Keratinocyte (primary cell): ENCODE data around the gene LRRC42. TPM values are rescaled to one million over a fixed set of nuclear protein-coding genes. Genes with fewer than 3 reads are reported as not detected.
A peak's percentile ranks its signal among the peaks of the same experiment; 100 is the strongest.
"Not testable (repeated sequence)": the region's sequence is repeated elsewhere in the genome, so short reads cannot be mapped to it uniquely, and the experiment has no call there.

Experiments used
- DNase-seq: peaks from one replicate; pipeline ENCODE4 v3.0.0-alpha.2; 2011; ENCODE audit warnings: low read depth, missing footprints, low spot score
- FAIRE-seq: peaks from 2 replicates; lab custom pipeline; 2011; peaks lifted over from hg19 to GRCh38; lab: Jason Lieb, UNC
- H2AFZ ChIP-seq: 2 replicates; pipeline ENCODE4 v1.6.0; 2012; ENCODE audit warnings: low read length, control low read depth, inconsistent platforms; ENCODE audit not compliant: control insufficient read depth
- H3K27ac ChIP-seq: 2 replicates; pipeline ENCODE4 v1.5.1; 2011; ENCODE audit warnings: low read length; ENCODE audit not compliant: control insufficient read depth, insufficient read depth
- H3K27me3 ChIP-seq: 3 replicates; pipeline ENCODE4 v1.6.0; 2011; ENCODE audit warnings: low read length; ENCODE audit not compliant: control insufficient read depth, insufficient read depth; ENCODE audit errors: extremely low read depth
- H3K36me3 ChIP-seq, 2 experiments: 2 replicates in 1 of 2; 3 replicates in 1 of 2; pipeline ENCODE4 v1.5.1; 2011; ENCODE audit warnings: low read length in 2 of 2, mild to moderate bottlenecking in 1 of 2; ENCODE audit not compliant: control insufficient read depth in 2 of 2, insufficient read depth in 2 of 2; ENCODE audit errors: extremely low read depth in 1 of 2
- H3K4me1 ChIP-seq: 3 replicates; pipeline ENCODE4 v1.5.1; 2011; ENCODE audit warnings: low read length; ENCODE audit not compliant: control insufficient read depth, insufficient read depth; ENCODE audit errors: extremely low read depth
- H3K4me2 ChIP-seq: 3 replicates; pipeline ENCODE4 v1.6.0; 2011; ENCODE audit warnings: low read depth, low read length; ENCODE audit not compliant: control insufficient read depth, insufficient read depth; ENCODE audit errors: extremely low read depth
- H3K4me3 ChIP-seq, 3 experiments: fragments of 200-600 bp in 1 of 3; sonication (generic) in 1 of 3; 2 replicates in 2 of 3; 3 replicates in 1 of 3; pipeline ENCODE4 v1.5.1; 2011 to 2016; ENCODE audit warnings: low read length in 3 of 3, mild to moderate bottlenecking in 3 of 3, control low read depth in 2 of 3, inconsistent platforms in 1 of 3, low read depth in 1 of 3, mixed read lengths in 1 of 3, mixed run types in 1 of 3, moderate library complexity in 1 of 3; ENCODE audit not compliant: control insufficient read depth in 2 of 3, insufficient read depth in 2 of 3; ENCODE audit errors: extremely low read depth in 1 of 3
- H3K79me2 ChIP-seq: 2 replicates; pipeline ENCODE4 v1.6.0; 2012; ENCODE audit warnings: low read length; ENCODE audit not compliant: control insufficient read depth, insufficient read depth
- H3K9ac ChIP-seq: 3 replicates; pipeline ENCODE4 v1.6.0; 2011; ENCODE audit warnings: low read length; ENCODE audit not compliant: control insufficient read depth, insufficient read depth; ENCODE audit errors: extremely low read depth
- H3K9me1 ChIP-seq: 3 replicates; pipeline ENCODE4 v1.6.0; 2011; ENCODE audit warnings: low read length; ENCODE audit not compliant: control insufficient read depth, insufficient read depth; ENCODE audit errors: extremely low read depth
- H3K9me3 ChIP-seq: 2 replicates; pipeline ENCODE4 v1.5.1; 2012; ENCODE audit warnings: low read depth, low read length; ENCODE audit not compliant: control insufficient read depth
- H4K20me1 ChIP-seq: 3 replicates; pipeline ENCODE4 v1.6.0; 2011; ENCODE audit warnings: low read length; ENCODE audit not compliant: control insufficient read depth, insufficient read depth; ENCODE audit errors: extremely low read depth
- EZH2 ChIP-seq: IDR thresholded peaks from one replicate; pipeline ENCODE4 v1.6.1; 2012; ENCODE audit warnings: inconsistent platforms, mild to moderate bottlenecking, low read length, moderate library complexity
- dilution Hi-C: fragments of 300-500 bp; cut with MboI; formaldehyde crosslinking; loops from one replicate; pipeline ENCODE4 v1.7.0; 2020; ENCODE audit warnings: low sequenced_read_pairs; ENCODE audit not compliant: extremely low pct_ligation_motif_present
- polyA plus RNA-seq, 5 experiments: library from polyadenylated mRNA; depleted of rRNA in 3 of 5; stranded (reverse) in 3 of 5; stranded (forward) in 1 of 5; unstranded in 1 of 5; fragments of >200 nt; gene quantifications; 1 replicate in 1 of 5; 2 replicates in 3 of 5; 3 replicates in 1 of 5; pipeline versions ENCODE4 v1.2.1 to v1.2.3, GENCODE V29; 2011 to 2012; ENCODE audit warnings: missing spikeins in 2 of 5, low read depth in 1 of 5, low replicate concordance in 1 of 5
- TF ChIP-seq, protein P1 (sequence below), 3 experiments: IDR thresholded peaks in 1 of 3; conservative IDR thresholded peaks in 1 of 3; optimal IDR thresholded peaks in 1 of 3; 2 replicates in 2 of 3; 3 replicates in 1 of 3; pipeline versions ENCODE3 to v1.5.1; 2011; ENCODE audit warnings: low read length in 3 of 3, mild to moderate bottlenecking in 3 of 3, moderate library complexity in 2 of 3, control low read depth in 1 of 3, inconsistent platforms in 1 of 3; ENCODE audit not compliant: insufficient read depth in 2 of 3; ENCODE audit errors: extremely low read depth in 1 of 3

Gene LRRC42
- polyA plus RNA-seq, 1 donor (not counting 4 experiments of a cell fraction or from before 2014, with no cell fraction given), result 61.8 TPM

DNA sequence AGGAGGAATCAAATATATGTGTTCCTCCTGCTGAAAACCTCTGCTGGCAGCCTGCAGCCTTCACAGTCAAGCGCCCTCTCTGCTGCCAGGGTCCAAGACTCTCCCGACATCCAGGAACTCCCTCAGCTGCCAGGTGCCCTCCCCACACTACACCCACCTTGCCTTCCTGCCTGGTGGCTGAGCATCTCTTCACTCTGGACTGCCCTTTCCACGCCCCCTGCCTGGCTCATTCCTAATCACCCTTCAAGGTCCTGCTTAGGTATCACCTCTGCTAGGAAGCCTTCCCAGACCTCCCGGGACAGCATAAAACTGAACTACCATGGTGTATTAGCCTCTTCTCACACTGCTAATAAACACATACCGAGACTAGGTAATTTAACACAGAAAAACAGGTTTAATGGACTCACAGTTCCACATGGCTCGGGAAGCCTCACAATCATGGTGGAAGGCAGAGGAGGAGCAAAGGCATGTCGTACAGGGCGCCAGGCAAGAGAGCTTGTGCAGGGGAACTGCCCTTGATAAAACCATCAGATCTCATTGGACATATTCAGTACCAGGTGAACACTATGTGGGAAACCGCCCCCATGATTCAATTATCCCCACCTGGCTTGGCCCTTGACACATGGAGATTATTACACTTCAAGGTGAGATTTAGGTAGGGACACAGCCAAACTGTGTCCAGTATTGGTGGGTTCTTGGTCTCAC, 56.5 kb downstream of the LRRC42 start:
- Histone ChIP-seq H3K9ac (no peak overlapping the region), H3K4me1 (peaks cover 9% of the 10 kb centered on the region), H3K4me2 (peak overlapping the region; percentile 4), H3K79me2 (no peaks in the 10 kb centered on the region), H3K27me3 (no peaks in the 10 kb centered on the region), H2AFZ (no peak overlapping the region), H3K36me3 (no peaks in the 10 kb centered on the region), H3K27ac (no peak overlapping the region), H4K20me1 (no peaks in the 10 kb centered on the region), H3K4me3 (no peak overlapping the region), H3K9me1 (no peaks in the 10 kb centered on the region), H3K9me3 (no peaks in the 10 kb centered on the region)
- dilution Hi-C loops, result no loop called here
- no peak for TF ChIP-seq EZH2
- TF ChIP-seq, protein P1, sequence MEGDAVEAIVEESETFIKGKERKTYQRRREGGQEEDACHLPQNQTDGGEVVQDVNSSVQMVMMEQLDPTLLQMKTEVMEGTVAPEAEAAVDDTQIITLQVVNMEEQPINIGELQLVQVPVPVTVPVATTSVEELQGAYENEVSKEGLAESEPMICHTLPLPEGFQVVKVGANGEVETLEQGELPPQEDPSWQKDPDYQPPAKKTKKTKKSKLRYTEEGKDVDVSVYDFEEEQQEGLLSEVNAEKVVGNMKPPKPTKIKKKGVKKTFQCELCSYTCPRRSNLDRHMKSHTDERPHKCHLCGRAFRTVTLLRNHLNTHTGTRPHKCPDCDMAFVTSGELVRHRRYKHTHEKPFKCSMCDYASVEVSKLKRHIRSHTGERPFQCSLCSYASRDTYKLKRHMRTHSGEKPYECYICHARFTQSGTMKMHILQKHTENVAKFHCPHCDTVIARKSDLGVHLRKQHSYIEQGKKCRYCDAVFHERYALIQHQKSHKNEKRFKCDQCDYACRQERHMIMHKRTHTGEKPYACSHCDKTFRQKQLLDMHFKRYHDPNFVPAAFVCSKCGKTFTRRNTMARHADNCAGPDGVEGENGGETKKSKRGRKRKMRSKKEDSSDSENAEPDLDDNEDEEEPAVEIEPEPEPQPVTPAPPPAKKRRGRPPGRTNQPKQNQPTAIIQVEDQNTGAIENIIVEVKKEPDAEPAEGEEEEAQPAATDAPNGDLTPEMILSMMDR (optimal IDR thresholded peaks at IDR 0.05 in 1 of 3, IDR thresholded peaks at IDR 0.05 in 1 of 3, conservative IDR thresholded peaks at IDR 0.05 in 1 of 3; ENCODE audit: extremely low read depth in 1 of 3, insufficient read depth in 2 of 3, low read length in 3 of 3), result no peak
- DNase-seq, result no peak
- FAIRE-seq, result no peak

DNA sequence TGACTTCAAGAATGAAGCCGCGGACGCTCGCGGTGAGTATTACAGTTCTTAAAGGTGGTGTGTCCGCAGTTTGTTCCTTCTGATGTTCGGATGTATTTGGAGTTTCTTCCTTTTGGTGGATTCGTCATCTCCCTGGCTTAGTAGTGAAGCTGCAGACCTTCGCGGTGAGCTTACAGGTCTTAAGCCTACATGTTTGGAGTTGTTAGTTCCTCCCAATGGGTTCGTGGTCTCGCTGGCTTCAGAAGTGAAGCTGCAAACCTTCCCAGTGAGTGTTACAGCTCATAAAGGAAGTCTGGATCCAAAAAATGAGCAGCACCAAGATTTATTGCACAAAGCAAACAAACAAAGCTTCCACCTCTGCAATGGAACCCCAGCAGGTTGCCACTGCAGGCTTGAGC, 57.1 kb downstream of the LRRC42 start:
- DNase-seq (peak; percentile 68), FAIRE-seq (peak; percentile 80)
- H3K79me2 ChIP-seq, result no peaks in the 10 kb centered on the region
- no peak overlapping the region for H3K4me3 ChIP-seq
- H4K20me1 ChIP-seq, result no peaks in the 10 kb centered on the region
- H3K4me2 ChIP-seq, result peak overlapping the region; percentile 27
- no peaks in the 10 kb centered on the region for H3K36me3 ChIP-seq
- no peak overlapping the region for H2AFZ ChIP-seq
- no peaks in the 10 kb centered on the region for H3K9me3 ChIP-seq
- peaks cover 9% of the 10 kb centered on the region for H3K4me1 ChIP-seq
- TF ChIP-seq EZH2, result no peak
- TF ChIP-seq, protein P1 (optimal IDR thresholded peaks at IDR 0.05 in 1 of 3, IDR thresholded peaks at IDR 0.05 in 1 of 3, conservative IDR thresholded peaks at IDR 0.05 in 1 of 3; ENCODE audit: extremely low read depth in 1 of 3, insufficient read depth in 2 of 3, low read length in 3 of 3), result no peak
- no peak overlapping the region for H3K9ac ChIP-seq
- no peaks in the 10 kb centered on the region for H3K9me1 ChIP-seq
- no peak overlapping the region for H3K27ac ChIP-seq
- dilution Hi-C loops, result no loop called here
- no peaks in the 10 kb centered on the region for H3K27me3 ChIP-seq

DNA sequence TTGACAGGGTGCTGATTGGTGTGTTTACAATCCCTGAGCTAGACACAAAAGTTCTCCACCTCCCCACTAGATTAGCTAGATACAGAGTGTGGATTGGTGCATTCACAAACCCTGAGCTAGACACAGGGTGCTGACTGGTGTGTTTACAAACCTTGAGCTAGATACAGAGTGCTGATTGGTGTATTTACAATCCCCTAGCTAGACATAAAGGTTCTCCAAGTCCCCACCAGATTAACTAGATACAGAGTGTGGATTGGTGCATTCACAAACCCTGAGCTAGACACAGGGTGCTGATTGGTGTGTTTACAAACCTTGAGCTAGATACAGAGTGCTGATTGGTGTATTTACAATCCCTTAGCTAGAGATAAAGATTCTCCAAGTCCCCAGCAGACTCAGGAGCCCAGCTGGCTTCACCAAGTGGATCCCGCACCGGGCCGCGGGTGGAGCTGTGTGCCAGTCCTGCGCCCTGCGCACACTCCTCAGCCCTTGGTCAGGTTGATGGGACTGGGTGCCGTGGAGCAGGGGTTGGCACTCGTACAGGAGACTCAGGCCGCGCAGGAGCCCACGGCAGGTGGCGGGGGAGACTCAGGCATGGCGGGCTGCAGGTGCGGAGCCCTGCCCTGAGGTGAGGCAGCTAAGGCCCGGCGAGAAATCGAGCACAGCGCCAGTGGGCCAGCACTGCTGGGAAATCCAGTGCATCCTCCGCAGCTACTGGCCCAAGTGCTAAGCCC, 57.8 kb downstream of the LRRC42 start:
- dilution Hi-C loops, H2AFZ ChIP-seq: not testable (repeated sequence)

More for the DNA sequence above, 57.8 kb downstream of the LRRC42 start:
- H3K27me3 ChIP-seq, H3K27ac ChIP-seq, H3K9me1 ChIP-seq, H3K9me3 ChIP-seq, H3K4me2 ChIP-seq, H3K9ac ChIP-seq, H3K4me1 ChIP-seq, H4K20me1 ChIP-seq, DNase-seq, FAIRE-seq, H3K36me3 ChIP-seq, H3K79me2 ChIP-seq, H3K4me3 ChIP-seq: not testable (repeated sequence)
